GM18951 (cell line): ENCODE data around the gene C2CD5.

Experiments
- POLR2A ChIP-seq: IDR thresholded peaks from 4 replicates; pipeline ENCODE4 v1.6.1; 2011; ENCODE audit warnings: mild to moderate bottlenecking; ENCODE audit not compliant: insufficient read length, insufficient read depth; ENCODE audit errors: extremely low read depth
- in situ Hi-C: fragments of 300-500 bp; cut with MboI; formaldehyde crosslinking; loops from one replicate; pipeline ENCODE4 v1.12.0; 2022; ENCODE audit warnings: low sequenced_read_pairs, mixed read lengths, inconsistent platforms; ENCODE audit not compliant: unreplicated experiment

C2CD5 gene

DNA sequence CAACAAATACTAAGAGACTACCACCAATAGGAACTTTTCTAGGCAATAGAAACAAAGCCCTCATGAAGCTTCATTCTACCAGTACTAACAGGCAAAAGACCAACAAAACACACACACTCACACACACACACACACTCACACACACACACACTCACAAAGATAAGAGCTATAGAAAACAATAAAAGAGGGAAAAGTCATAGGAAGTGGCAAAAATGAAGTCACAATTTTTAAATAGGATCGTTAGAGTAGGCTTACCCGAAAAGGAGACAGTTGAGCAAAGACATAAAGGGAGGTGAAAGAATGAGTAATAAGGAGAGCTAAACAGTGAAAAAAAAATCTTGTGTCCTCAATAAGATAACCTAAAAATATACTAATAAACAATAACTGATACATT is 66.5 kb downstream of the C2CD5 start:
- in situ Hi-C loops = no loop called here
- TF ChIP-seq POLR2A = no peak

DNA sequence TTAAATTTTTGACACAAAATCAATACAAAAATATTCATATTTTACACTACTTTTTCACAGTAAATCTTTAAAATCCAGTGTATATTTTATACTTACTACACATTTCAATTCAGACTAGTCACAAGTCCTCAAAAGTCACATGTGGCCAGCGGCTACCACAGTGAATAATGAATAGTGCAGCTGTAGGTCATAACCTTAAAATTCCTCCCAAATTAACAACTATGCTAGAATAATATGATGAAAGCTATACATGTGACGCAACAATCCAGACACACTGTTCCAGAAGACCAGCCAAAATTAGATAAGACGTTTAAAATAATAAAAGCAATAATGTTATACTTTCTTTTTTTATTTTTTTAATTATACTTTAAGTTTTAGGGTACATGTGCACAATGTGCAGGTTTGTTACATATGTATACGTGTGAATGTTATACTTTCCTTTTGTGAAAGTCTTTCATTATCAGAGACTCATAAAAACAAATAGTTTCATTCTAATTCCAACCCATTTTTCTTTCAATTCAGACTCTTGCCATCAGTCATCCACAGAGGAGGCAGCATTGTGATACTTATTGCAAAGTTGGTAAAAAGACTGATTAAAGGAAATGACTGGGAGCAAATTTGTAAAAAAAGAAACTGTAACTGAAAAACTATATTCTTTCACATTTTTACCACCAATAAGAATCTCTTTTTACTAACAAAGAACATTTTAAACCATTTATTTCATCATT is 67.0 kb downstream of the C2CD5 start:
- no peak for TF ChIP-seq POLR2A
- in situ Hi-C loops = no loop called here

DNA sequence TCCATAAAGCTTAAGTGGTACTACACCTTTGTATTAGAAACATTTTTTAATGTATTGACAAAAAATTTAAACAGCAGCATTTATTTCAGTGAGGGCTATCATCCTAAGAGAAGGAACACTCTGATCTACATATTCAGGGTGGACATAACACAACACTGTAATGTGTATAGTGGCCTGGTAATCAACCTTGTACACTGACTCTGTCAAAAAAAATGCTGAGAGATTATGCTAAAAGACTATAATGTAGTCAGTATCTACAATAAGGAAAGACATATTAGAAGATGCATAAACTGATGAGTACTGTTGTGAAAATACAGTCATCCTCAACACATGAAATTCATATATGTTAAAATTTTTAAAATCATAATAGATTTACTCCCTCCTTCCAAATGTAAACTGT is 68.2 kb downstream of the C2CD5 start:
- in situ Hi-C loops = no loop called here

DNA sequence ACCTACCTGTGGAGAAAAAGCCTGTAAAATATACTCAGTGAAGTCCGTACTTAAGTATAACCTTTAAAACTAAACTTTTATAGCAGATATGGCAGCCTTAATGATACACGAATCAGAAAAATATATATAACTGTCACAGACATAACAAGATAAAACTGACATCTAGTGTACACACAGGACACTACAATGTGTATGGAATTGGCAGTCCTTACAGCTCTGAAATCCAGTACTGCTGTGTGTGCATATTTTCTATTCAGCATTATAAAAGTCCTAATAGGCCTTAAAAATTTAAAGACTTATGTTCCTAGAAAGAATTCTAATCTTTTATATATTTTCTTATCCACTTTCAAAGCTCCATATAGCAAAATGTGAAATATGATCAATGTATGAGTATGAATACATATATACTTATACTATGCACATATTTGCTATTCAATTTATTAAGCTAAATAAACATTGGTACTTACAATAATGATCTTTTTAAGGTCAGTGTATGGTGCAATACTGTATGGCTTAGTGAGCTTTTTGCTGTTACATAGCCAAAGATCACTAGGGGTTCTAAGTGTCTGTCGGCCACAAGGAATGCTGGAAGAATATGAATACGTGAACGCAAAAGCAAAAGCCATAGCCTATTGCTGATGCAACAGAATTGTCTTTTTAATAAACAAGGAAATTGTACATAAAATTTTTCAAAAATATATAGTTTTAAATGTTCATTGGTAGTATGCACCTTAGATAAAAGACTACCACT is 69.2 kb downstream of the C2CD5 start:
- in situ Hi-C loops = no loop called here

More for the DNA sequence above, 68.2 kb downstream of the C2CD5 start:
- TF ChIP-seq POLR2A = no peak

DNA sequence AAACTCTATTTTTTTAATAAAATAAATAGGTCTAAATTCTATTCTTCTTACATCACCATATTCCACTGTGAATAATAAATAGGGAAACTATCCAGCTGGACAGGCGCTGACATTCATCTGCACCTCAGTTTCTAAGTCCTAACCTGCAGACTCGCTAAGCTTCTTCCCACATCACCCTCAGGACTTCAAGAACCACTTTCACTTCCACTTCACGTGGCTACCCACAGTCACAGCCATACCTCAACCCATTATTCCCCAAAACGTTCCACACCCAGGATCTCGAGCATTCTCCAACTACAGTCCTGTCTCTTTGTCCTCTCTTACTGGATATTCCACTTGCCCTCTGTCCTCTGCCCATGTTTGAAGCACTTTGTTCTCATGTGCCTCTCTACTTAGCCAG is 71.1 kb downstream of the C2CD5 start:
- no peak for TF ChIP-seq POLR2A
- in situ Hi-C loops = no loop called here

More for the DNA sequence above, 69.2 kb downstream of the C2CD5 start:
- no peak for TF ChIP-seq POLR2A

DNA sequence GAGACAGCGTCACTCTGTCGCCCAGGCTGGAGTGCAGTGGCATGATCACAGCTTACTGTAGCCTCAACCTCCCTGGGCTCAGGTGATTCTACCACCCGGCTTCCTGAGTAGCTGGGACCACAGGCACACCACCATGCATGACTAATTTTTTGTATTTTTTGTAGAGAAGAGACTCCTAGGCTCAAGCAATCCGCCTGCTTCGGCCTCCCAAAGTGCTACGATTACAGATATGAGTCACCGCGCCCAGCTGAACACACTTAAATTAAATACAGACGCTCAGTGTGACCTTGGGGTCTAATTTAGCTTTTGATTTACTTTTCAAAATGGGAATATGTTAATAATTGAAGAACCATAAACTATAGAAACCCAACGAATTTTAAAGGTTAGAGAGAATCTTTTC is 77.2 kb downstream of the C2CD5 start:
- in situ Hi-C loops = no loop called here
- no peak for TF ChIP-seq POLR2A

DNA sequence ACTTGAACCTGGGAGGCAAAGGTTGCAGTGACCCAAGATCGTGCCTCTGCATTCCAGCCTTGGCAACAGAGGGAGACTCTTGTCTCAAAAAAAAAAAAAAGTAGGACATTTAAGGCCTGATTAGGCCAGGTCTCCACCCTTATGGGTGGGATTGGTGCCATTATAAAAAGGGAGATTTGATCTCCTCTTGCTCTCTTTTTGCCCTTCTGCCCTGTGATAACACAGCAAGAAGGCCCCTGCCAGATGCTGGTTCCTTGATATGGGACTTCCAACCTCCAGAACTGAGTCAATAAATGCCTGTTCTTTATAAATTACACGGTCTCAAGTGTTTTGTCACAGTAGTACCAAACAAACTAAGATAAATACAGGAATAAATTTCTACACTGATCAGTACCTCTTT is 81.0 kb downstream of the C2CD5 start:
- in situ Hi-C loops = no loop called here
- no peak for TF ChIP-seq POLR2A

DNA sequence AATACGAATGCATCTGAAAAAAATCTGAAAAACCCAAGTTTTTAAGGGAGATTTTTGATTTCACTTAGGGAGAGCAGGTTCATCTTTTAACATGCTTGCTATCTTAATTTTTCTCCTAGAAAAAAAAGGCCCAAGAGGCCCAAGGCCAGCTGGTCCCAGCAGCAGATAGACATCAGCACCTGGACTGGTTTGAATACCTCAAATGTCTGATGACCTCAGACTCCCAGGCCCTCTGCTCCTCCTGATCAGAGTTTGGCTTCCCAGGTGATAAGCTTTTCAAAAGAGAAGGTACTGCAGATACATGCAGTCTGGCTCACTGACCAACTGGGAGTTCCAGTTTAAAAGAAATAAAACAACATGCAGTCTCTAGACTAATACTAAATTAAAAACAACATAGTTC is 82.6 kb downstream of the C2CD5 start:
- in situ Hi-C loops = no loop called here
- no peak for TF ChIP-seq POLR2A

DNA sequence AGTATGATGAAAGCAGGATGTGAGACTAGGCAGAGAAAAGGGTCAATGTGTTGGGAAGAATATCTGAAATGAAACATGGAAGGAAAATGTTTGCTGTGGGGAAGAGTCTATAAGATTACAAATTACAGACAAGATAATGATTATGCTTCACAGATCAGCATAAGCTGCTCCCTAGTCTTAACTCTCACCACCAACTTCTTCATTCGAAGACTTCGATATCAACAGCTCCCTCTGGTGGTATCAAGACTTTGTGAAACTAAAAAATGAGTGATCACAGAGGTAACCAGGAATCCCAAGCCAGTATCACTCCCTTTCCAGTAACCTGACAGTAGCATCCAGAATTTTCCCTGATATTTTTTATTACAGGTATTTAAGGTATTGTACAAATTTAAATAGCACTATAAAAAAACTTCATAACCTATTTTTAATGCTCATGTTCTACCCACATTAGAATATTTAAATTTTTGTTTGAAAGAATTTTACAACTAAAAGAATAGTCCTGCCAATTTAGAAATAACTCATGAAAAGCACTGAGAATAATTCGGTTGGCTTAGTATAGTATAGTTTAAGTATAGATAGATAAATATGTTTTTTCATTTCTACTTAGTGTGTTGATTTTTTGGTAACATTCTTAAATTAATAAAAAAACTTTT is 84.4 kb downstream of the C2CD5 start:
- no peak for TF ChIP-seq POLR2A
- in situ Hi-C loops = loop anchor here (10.0 kb wide), 1 partner anchor 765 kb away; no protein-coding TSS in a partner anchor

DNA sequence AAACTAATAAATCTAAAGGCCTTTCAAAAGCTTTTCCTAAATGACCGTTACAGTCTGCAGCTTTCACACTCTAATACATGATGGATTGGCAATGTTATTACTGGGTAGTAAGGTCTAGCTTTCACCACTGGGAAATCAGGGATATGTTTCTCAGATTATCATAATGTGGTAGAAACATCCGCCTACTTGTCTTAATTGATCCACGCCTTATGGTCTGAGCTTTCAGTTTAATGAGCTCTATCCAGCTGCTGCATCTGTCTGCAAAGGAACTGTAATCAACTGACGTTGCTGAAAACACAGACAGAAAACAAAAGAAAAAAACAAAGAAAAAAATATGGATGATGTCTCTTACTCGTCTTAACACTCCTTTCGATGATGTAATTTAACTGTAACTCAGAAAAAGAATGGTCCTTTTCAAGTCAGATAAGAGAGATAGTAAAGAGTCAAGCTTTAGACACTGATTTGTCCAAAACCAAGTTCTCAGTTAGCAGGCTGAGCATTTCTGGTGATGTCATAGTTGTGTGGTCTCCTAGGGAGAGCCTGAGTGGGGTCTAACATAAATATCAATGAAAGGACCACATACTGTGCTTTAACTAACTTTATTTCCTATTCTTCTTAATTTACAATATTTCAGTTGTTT is 85.9 kb downstream of the C2CD5 start:
- in situ Hi-C loops = loop anchor here (10.0 kb wide), 1 partner anchor 764 kb away; no protein-coding TSS in a partner anchor
- no peak for TF ChIP-seq POLR2A

DNA sequence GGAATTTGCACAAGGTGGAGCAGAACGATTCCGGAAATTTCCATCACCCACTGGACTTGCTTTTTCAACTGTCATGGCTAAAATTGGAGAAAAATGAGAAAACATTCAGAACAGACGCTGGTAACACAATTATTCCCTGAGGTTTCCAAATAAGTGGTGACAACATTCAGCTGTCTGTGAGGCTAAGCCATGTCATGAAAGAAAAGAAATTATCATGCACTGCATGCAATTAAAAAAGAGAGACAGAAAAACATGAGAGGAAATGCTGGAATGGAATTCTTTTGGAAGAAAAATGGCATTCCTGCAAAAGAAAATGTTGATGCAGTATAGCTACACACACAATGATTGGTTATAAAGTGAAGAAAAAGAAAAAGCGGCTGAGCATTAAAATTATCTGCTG is 87.3 kb downstream of the C2CD5 start:
- TF ChIP-seq POLR2A = no peak
- in situ Hi-C loops = loop anchor here (10.0 kb wide), 1 partner anchor 762 kb away; no protein-coding TSS in a partner anchor

DNA sequence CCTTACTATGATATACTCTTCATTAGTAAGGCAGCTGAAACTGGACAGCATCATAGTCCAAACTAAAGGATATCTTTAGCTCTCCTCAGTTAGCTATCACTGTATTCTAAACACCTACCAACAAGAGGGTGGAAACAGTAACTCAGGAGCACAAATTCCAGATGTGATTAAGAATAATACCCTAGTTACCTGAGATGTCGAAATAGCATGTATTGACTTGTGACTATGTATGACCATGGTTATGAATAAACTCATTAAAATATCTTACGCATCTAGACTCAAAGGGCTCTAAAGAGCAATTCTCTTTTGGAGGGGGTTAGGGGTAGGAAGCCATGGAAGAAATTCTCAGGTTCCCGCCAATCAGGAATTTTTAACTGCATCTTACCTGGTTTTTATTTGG is 90.8 kb downstream of the C2CD5 start:
- TF ChIP-seq POLR2A = no peak
- in situ Hi-C loops = loop anchor here (10.0 kb wide), 1 partner anchor 759 kb away; no protein-coding TSS in a partner anchor

DNA sequence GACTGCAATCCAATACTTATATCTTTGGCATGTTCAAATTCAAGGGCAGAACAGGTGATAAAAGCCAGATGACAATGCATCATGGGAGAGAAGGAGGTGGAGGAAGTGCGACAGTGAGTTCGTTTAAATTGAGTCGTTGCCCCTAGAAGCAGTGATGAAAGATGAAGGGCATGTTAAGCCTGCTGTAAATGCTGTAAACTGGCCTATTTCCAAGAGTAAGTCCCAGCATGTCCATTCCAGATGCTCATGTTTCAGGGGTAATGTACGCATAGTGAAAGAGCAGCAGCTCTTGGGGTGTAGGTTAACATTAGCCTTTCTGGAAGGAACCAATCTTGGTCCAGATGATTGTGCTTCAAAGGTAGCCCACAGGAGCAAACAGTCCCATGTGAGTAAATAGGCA is 97.1 kb downstream of the C2CD5 start:
- no peak for TF ChIP-seq POLR2A
- in situ Hi-C loops = loop anchor here (25.0 kb wide), 1 partner anchor 335 kb away; no protein-coding TSS in a partner anchor

DNA sequence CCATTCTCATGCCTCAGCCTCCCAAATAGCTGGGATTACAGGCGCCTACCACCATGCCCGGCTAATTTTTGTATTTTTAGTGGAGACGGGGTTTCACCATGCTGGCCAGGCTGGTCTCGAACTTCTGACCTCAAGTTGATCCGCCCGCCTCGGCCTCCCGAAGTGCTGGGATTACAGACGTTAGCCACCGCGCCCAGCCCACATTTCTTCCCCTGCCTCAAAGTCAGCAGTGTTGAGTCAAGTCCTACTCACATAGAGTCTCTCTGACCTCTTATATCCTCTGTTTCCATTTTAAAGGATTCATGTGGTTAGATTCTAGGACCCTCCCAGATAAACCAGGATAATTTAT is 100.1 kb downstream of the C2CD5 start:
- in situ Hi-C loops = loop anchor here (25.0 kb wide), 1 partner anchor 332 kb away; no protein-coding TSS in a partner anchor
